ENCODE results near the gene COL27A1.

- TF ChIP-seq CTCF (IDR thresholded peaks at IDR 0.05) = no peak
- no peak for TF ChIP-seq POLR2A (IDR thresholded peaks at IDR 0.05)
Observed at GRCh38 chr9:114202396-114202795, 47.1 kb downstream of the COL27A1 start.
